Cardiac muscle cell (in vitro differentiated cells and primary cell): ENCODE data around the gene PNRC1. TPM values are rescaled to one million over a fixed set of nuclear protein-coding genes. Genes with fewer than 3 reads are reported as not detected.

ENCODE experiments used
- DNase-seq, 2 donors: peaks; one replicate each; pipeline versions ENCODE4 v3.0.0 to v3.0.0-alpha.2; 2010 to 2017; ENCODE audit warnings: low read depth in 1 of 2, low spot score in 1 of 2
- H3K27ac ChIP-seq: fragments of 200-600 bp; sonication (generic); 2 replicates; pipeline ENCODE4 v1.5.1; 2016
- H3K27me3 ChIP-seq: fragments of 200-600 bp; sonication (generic); 2 replicates; pipeline ENCODE4 v1.6.0; 2016; ENCODE audit warnings: control low read depth
- H3K36me3 ChIP-seq: fragments of 200-600 bp; sonication (generic); 2 replicates; pipeline ENCODE4 v1.5.1; 2016; ENCODE audit warnings: control low read depth
- H3K4me1 ChIP-seq: fragments of 200-600 bp; sonication (generic); 2 replicates; pipeline ENCODE4 v1.8.1; 2017; ENCODE audit warnings: low read depth, mild to moderate bottlenecking, mixed run types
- H3K4me3 ChIP-seq: fragments of 200-600 bp; sonication (generic); 2 replicates; pipeline ENCODE4 v1.5.1; 2016; ENCODE audit warnings: mild to moderate bottlenecking
- H3K9me3 ChIP-seq: fragments of 200-600 bp; sonication (generic); 2 replicates; pipeline ENCODE4 v1.5.1; 2017; ENCODE audit warnings: low read depth, mild to moderate bottlenecking, control low read depth
- CTCF ChIP-seq: IDR thresholded peaks from 2 replicates; pipeline ENCODE4 v1.5.1; 2012; ENCODE audit warnings: low read depth, mild to moderate bottlenecking, low read length
- polyA plus RNA-seq: library from polyadenylated mRNA; unstranded; fragments of >200 nt; fragmentation: Nextera tagmentation; extraction: Ambion mirVana; gene quantifications from 2 replicates; pipeline ENCODE4 v1.2.1, GENCODE V29; 2016
- total RNA-seq: library from RNA; depleted of rRNA; stranded (reverse); fragments of >200 nt; gene quantifications from 2 replicates; pipeline ENCODE4 v1.2.3, GENCODE V29; 2016

PNRC1 gene
- total and polyA plus RNA-seq, 2 experiments from 2014 or later, result 231 to 285 TPM

DNA sequence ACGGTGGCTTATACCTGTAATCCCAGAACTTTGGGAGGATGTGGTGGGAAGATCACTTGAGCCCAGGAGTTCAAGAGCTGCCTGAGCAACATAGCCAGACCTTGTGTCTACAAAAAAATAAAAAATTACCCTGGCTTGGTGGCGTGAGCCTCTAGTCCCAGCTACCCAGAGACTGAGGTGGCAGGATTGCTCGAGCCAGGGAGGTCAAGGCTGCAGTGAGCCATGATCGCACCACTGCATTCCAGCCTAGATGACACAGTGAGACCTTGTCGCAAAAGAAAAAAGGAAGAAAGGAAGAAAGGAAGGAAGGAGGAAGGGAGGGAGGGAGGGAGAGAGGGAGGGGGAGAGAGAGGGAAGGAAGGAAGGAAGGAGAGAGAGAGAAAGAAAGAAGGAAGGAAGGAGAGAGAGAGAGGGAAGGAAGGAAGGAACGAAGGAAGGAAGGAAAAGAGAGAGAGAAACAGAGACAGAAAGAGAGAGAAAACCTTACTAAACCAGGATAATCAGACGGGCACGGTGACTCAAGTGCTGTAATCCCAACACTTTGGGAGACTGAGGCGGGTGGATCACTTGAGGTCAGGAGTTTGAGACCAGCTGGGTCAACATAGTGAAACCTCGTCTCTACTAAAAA, 10.9 kb upstream of the PNRC1 start:
- no peaks in the 10 kb centered on the region for H3K27me3 ChIP-seq
- TF ChIP-seq CTCF, result no peak
- H3K4me1 ChIP-seq, result peaks cover 14% of the 10 kb centered on the region
- H3K4me3 ChIP-seq, result no peak overlapping the region
- H3K9me3 ChIP-seq, result no peaks in the 10 kb centered on the region
- H3K36me3 ChIP-seq, result no peaks in the 10 kb centered on the region
- no peak for DNase-seq
- no peak overlapping the region for H3K27ac ChIP-seq

GRCh38 chr6:89071036-89071435, 9.5 kb upstream of the PNRC1 start:
- TF ChIP-seq CTCF, result no peak
- Histone ChIP-seq H3K36me3 (no peaks in the 10 kb centered on the region), H3K4me3 (no peak overlapping the region), H3K4me1 (peaks cover 14% of the 10 kb centered on the region), H3K27ac (no peak overlapping the region), H3K27me3 (no peaks in the 10 kb centered on the region), H3K9me3 (no peaks in the 10 kb centered on the region)
- DNase-seq, result no peak

DNA sequence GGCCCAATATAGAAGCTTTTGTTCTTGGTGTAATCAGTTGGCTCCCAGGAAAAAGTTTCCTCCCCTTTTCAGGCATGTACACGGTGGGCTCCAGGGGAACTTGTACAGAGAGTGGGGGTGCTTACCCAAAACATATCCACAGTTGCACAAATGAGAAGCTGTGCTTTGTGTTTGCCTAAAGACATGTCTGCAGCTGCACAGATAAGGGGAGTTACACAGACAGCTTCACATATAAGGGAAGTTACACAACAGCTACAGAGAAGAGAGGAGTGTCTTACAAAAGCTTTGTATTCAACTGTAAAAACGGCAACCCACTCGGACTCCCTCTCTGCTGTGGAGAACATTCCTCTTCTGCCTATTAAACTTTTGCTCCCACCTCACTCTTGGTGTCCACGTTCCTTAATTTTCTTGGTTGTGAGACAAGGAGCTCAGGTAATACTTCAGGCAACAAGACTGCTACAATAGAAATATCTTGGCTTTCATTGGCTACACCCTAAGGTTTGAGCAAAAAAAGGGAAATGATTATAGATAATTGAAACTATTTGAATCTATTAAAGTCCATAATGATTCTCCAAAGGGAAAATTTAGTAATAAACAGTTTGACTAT, 7.4 kb upstream of the PNRC1 start:
- H3K9me3 ChIP-seq, result no peaks in the 10 kb centered on the region
- DNase-seq, result peak in 1 of 2 donors; percentile 93
- no peaks in the 10 kb centered on the region for H3K27me3 ChIP-seq
- peaks cover 14% of the 10 kb centered on the region for H3K4me1 ChIP-seq
- no peak for TF ChIP-seq CTCF
- H3K4me3 ChIP-seq, result no peak overlapping the region
- H3K27ac ChIP-seq, result peak overlapping the region; percentile 86
- no peaks in the 10 kb centered on the region for H3K36me3 ChIP-seq

- H3K27me3 ChIP-seq, result no peaks in the 10 kb centered on the region
- no peak overlapping the region for H3K27ac ChIP-seq
- H3K4me1 ChIP-seq, result peaks cover 14% of the 10 kb centered on the region
- H3K4me3 ChIP-seq, result no peak overlapping the region
- no peaks in the 10 kb centered on the region for H3K9me3 ChIP-seq
- TF ChIP-seq CTCF, result no peak
- no peaks in the 10 kb centered on the region for H3K36me3 ChIP-seq
- no peak for DNase-seq
These were observed 6.7 kb upstream of the PNRC1 start for GRCh38 chr6:89073840-89074239.

DNA sequence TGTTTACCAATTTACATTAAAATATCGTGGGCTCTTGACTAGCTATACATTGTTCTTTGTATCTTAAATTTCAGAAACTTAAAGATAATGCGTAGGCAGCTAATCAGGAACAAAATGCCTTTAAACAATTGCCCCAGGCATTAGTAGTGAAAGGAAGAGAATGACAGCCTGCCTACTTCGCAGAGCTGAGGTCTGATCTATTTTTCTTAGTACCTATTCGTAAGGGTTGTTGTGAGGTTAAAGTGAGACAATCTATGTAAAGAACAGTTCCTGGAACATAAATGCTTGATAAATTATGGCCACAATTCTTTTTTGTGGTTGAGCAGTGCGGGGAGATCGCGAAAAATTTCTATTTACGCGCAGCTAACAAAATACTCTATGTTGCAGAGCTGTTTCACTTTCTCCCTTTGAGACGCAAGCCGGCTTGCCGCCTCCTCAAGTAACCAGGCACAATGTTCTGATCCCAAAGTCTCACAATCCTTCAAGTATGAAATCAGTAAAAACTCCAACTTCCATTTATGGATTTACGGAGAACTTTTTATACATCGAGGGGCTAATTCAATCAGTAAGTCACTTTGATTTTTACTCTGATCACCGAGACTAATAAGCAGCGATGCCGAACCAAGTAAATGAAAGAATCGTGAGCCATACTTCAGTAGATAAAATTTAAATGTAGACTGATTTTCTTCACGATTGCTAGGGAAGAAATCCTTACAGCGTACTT, 878 bp upstream of the PNRC1 start:
- Histone ChIP-seq H3K27ac (peak overlapping the region; percentile 86), H3K4me3 (peak overlapping the region; percentile 42), H3K27me3 (no peaks in the 10 kb centered on the region), H3K36me3 (peaks cover 14% of the 10 kb centered on the region), H3K9me3 (no peaks in the 10 kb centered on the region), H3K4me1 (peaks cover 14% of the 10 kb centered on the region)
- peak; percentile 53 to 86 for DNase-seq
- no peak for TF ChIP-seq CTCF
